ENCODE data around the gene CAMSAP1.

- no peak for TF ChIP-seq CTCF (IDR thresholded peaks at IDR 0.05 in 2 of 3, conservative IDR thresholded peaks at IDR 0.05 in 1 of 3; ENCODE audit: insufficient read depth in 2 of 3, low read depth in 1 of 3, low read length in 3 of 3)
- no peak for TF ChIP-seq ZNF274 (IDR thresholded peaks at IDR 0.05; ENCODE audit: borderline replicate concordance, low read depth, low read length)
Observed at GRCh38 chr9:135774239-135774747, 133.1 kb downstream of the CAMSAP1 start.
